GM13977 (cell line): ENCODE measurements around the gene RFT1.
A peak's percentile ranks its signal among the peaks of the same experiment; 100 is the strongest.

ENCODE experiments used
- DNase-seq: peaks from one replicate; pipeline ENCODE4 v3.0.0; 2012; ENCODE audit warnings: low spot score
- CTCF ChIP-seq: IDR thresholded peaks from 2 replicates; pipeline ENCODE4 v1.5.1; 2012; ENCODE audit warnings: mild to moderate bottlenecking, control low read depth; ENCODE audit not compliant: insufficient read depth; ENCODE audit errors: extremely low read depth, missing control alignments
- in situ Hi-C: fragments of 300-500 bp; cut with MboI; formaldehyde crosslinking; loops from one replicate; pipeline ENCODE4 v1.12.0; 2022; ENCODE audit warnings: low sequenced_read_pairs, low pct_unique_long_range_greater_than_20kb, mixed read lengths, inconsistent platforms; ENCODE audit not compliant: unreplicated experiment

RFT1 gene

GRCh38 chr3:53103397-53104296, 26.6 kb downstream of the RFT1 start:
- no peak for TF ChIP-seq CTCF
- no peak for DNase-seq
- in situ Hi-C loops = no loop called here

GRCh38 chr3:53102601-53103147, 27.6 kb downstream of the RFT1 start:
- no peak for TF ChIP-seq CTCF
- in situ Hi-C loops = no loop called here
- peak; percentile 61 for DNase-seq

GRCh38 chr3:53101956-53102355, 28.3 kb downstream of the RFT1 start:
- in situ Hi-C loops = no loop called here
- no peak for DNase-seq
- no peak for TF ChIP-seq CTCF

GRCh38 chr3:53100818-53101466, 29.3 kb downstream of the RFT1 start:
- TF ChIP-seq CTCF = no peak
- DNase-seq = no peak
- in situ Hi-C loops = no loop called here

GRCh38 chr3:53097887-53098286, 32.3 kb downstream of the RFT1 start:
- no peak for DNase-seq
- no peak for TF ChIP-seq CTCF
- in situ Hi-C loops = no loop called here

- TF ChIP-seq CTCF = no peak
- in situ Hi-C loops = no loop called here
- DNase-seq = no peak
Measured at GRCh38 chr3:53092942-53093341, 37.3 kb downstream of the RFT1 start.
